Measurements from ENCODE around the gene ASPSCR1. TPM values are rescaled to one million over a fixed set of nuclear protein-coding genes. Genes with fewer than 3 reads are reported as not detected.

ASPSCR1 gene
- total and polyA plus RNA-seq, 2 of the 4 experiments (the other 2 are of a cell fraction) = 7.2 to 17.2 TPM

GRCh38 chr17:82020572-82021106 lies 43.2 kb downstream of the ASPSCR1 start:
- no peak overlapping the region for H3K4me3 ChIP-seq (ENCODE audit: insufficient read depth, low read depth, low read length)
- DNase-seq (no peak), ATAC-seq (ENCODE audit: low read depth) (no peak)
- POLR2A ChIA-PET (ENCODE audit: unreplicated experiment) = no interaction called here
- BruUV-seq (replicated peaks) = no TSS peak
- in situ Hi-C loops (cut with MboI; ENCODE audit: low sequenced_read_pairs) (no loop called here), intact Hi-C loops (cut with micrococcal nuclease) (loop anchor here (1.0 kb wide), 1 partner anchor 61 kb away; no protein-coding TSS in a partner anchor), dilution Hi-C loops (cut with HindIII; ENCODE audit: low sequenced_read_pairs, unreplicated experiment) (no loop called here)
- H2AK5ac ChIP-seq (ENCODE audit: low read depth, low read length) = peak overlapping the region; percentile 69; the same call in 1 of the 2 replicates
- H2BK20ac ChIP-seq (ENCODE audit: low read depth, low read length) = no peak overlapping the region
- H3K36me3 ChIP-seq (ENCODE audit: control insufficient read depth, insufficient read depth, low read length) = peaks cover 6% of the 10 kb centered on the region; the same call in 1 of the 2 replicates
- no peak overlapping the region for H4K8ac ChIP-seq (ENCODE audit: low read depth in 2 of 2, low read length in 2 of 2)
- H3K27me3 ChIP-seq (ENCODE audit: control insufficient read depth, insufficient read depth, low read length) = no peaks in the 10 kb centered on the region
- peak overlapping the region; percentile 97 for H2AK9ac ChIP-seq (replicated peaks; ENCODE audit: low read depth, low read length, poor library complexity)
- H3K14ac ChIP-seq (replicated peaks; ENCODE audit: low read depth, low read length) = no peak overlapping the region
- 89% methylated on average over 12 of the region's 14 CpGs; no CpG with 5 or more reads in 1 of the 2 experiments for WGBS, 2 experiments (ENCODE audit: extremely low coverage in 2 of 2, insufficient read length in 1 of 2)
- H3K9me1 ChIP-seq (ENCODE audit: insufficient read depth, low read length) = no peaks in the 10 kb centered on the region
- H3K4me1 ChIP-seq (ENCODE audit: control insufficient read depth, insufficient read depth, low read length) = peaks cover 13% of the 10 kb centered on the region
- no peak overlapping the region for H3K56ac ChIP-seq (ENCODE audit: extremely low read depth, insufficient read depth, low read length)
- no peak overlapping the region for H2BK15ac ChIP-seq (ENCODE audit: low read depth, low read length)
- no peak overlapping the region for H3K18ac ChIP-seq (ENCODE audit: low read depth, low read length)
- no peak overlapping the region for H3K23ac ChIP-seq (ENCODE audit: low read depth, low read length)
- TF ChIP-seq ELK1 (IDR thresholded peaks at IDR 0.05; ENCODE audit: borderline replicate concordance, low read depth, low read length) = no peak
- no peak for TF ChIP-seq RCOR1 (IDR thresholded peaks at IDR 0.05; ENCODE audit: insufficient replicate concordance, low read length)
- TF ChIP-seq MXI1 (IDR thresholded peaks at IDR 0.05; ENCODE audit: borderline replicate concordance, low read depth, low read length) = no peak
- no peak for TF ChIP-seq RAD21 (IDR thresholded peaks at IDR 0.05; ENCODE audit: low read length)
- TF ChIP-seq NFE2L2 (IDR thresholded peaks at IDR 0.05; ENCODE audit: low read depth, low read length) = no peak
- no peak for TF ChIP-seq RFX5 (IDR thresholded peaks at IDR 0.05; ENCODE audit: low read depth, low read length)
- no peak for TF ChIP-seq SMC3 (IDR thresholded peaks at IDR 0.05; ENCODE audit: low read depth, low read length)
- TF ChIP-seq MAFK (IDR thresholded peaks at IDR 0.05; ENCODE audit: low read depth, low read length) = no peak
- TF ChIP-seq CTCF (conservative IDR thresholded peaks at IDR 0.05; ENCODE audit: low read depth, low read length) = no peak
- TF ChIP-seq BHLHE40 (IDR thresholded peaks at IDR 0.05; ENCODE audit: low read depth, low read length) = no peak
- no peak for TF ChIP-seq CEBPB (IDR thresholded peaks at IDR 0.05; ENCODE audit: low read depth, low read length)
- H3K9me3 ChIP-seq (ENCODE audit: control insufficient read depth, insufficient read depth, low read length) = no peaks in the 10 kb centered on the region
- no peak overlapping the region; the same call in 1 of the 2 replicates for H3K4ac ChIP-seq (ENCODE audit: low read depth, low read length)
- H3K79me1 ChIP-seq (ENCODE audit: low read depth in 1 of 2, low read length in 2 of 2) = peaks cover 12 to 46% of the 10 kb centered on the region in 2 experiments
- H4K91ac ChIP-seq (ENCODE audit: insufficient read depth, low read depth, low read length) = no peak overlapping the region
- peak overlapping the region; percentile 26 for H2AFZ ChIP-seq (replicated peaks; ENCODE audit: low read length, poor library complexity)
- H3K4me2 ChIP-seq (ENCODE audit: low read depth, low read length) = no peak overlapping the region
- peaks cover 24% of the 10 kb centered on the region for H4K20me1 ChIP-seq (ENCODE audit: insufficient read depth, low read length)
- no peak overlapping the region for H3K9ac ChIP-seq (ENCODE audit: low read depth, low read length)
- no peak overlapping the region for H2BK120ac ChIP-seq (ENCODE audit: low read depth, low read length)
- H4K5ac ChIP-seq (ENCODE audit: low read depth, low read length) = no peak overlapping the region
- H3K27ac ChIP-seq (ENCODE audit: insufficient read depth, low read length) = no peak overlapping the region
- CTCF ChIA-PET = interaction anchor here (0.9 to 3.6 kb wide), 6 partner anchors 16 to 71 kb away, joined by 3 to 17 read pairs (median 4); partner anchors contain the start of genes DCXR and NOTUM
- no peak overlapping the region for H2BK5ac ChIP-seq (ENCODE audit: low read depth, low read length, poor library complexity, severe bottlenecking)
